Measurements from ENCODE around the gene FAM240A. TPM values are rescaled to one million over a fixed set of nuclear protein-coding genes. Genes with fewer than 3 reads are reported as not detected.
A peak's percentile ranks its signal among the peaks of the same experiment; 100 is the strongest.
"Not testable (repeated sequence)": the region's sequence is repeated elsewhere in the genome, so short reads cannot be mapped to it uniquely, and the experiment has no call there.

FAM240A gene
- total RNA-seq, 1 experiment from 2014 or later: not detected

DNA sequence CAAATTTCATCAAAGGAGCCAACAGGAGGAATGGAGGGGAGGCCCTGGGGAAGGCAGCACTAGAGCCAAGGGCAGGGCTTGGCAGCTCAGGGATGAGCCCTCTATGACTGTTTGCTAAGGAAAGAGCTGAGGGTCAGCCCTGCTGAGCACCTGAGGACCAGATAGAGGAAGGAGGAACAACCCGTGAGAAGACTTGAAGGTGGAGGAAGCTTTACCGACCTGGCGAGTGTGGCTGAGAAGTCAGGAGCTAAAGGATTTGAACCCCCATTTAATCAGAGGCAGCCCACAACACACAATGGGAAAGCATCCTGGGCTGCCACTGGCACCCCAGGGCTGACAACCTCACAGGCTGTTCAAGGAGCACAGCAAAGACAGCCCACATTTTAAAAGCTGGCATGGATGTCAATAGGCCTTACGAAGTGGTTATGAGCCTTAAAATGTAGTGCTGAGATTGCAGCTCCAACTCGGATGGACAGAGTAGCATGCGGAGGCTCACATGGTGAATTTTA, 25.5 kb upstream of the FAM240A start:
- intact Hi-C loops (cut with micrococcal nuclease; ENCODE audit: unreplicated experiment): loop anchor here (1.0 to 10.0 kb wide), 3 partner anchors 12 to 108 kb away; partner anchors contain the start of gene ALS2CL
- no peak for DNase-seq
- no TSS peak for BruUV-seq (replicated peaks)
- H3K27ac Mint-ChIP-seq (ENCODE audit: unreplicated experiment): peak overlapping the region; percentile 93
- peak overlapping the region; percentile 37 for H3K4me3 Mint-ChIP-seq (ENCODE audit: unreplicated experiment)
- ChIA-PET CTCF (interaction anchor here (1.3 to 1.9 kb wide), 3 partner anchors 13 to 98 kb away, joined by 6 to 12 read pairs (median 8); no protein-coding TSS in a partner anchor), POLR2A (interaction anchor here (1.5 kb wide), 2 partner anchors 13 to 28 kb away, joined by 9 to 12 read pairs; no protein-coding TSS in a partner anchor)
- peaks cover 16% of the 10 kb centered on the region for H3K4me1 Mint-ChIP-seq (ENCODE audit: low read depth, unreplicated experiment)
- TF ChIP-seq, protein P1, sequence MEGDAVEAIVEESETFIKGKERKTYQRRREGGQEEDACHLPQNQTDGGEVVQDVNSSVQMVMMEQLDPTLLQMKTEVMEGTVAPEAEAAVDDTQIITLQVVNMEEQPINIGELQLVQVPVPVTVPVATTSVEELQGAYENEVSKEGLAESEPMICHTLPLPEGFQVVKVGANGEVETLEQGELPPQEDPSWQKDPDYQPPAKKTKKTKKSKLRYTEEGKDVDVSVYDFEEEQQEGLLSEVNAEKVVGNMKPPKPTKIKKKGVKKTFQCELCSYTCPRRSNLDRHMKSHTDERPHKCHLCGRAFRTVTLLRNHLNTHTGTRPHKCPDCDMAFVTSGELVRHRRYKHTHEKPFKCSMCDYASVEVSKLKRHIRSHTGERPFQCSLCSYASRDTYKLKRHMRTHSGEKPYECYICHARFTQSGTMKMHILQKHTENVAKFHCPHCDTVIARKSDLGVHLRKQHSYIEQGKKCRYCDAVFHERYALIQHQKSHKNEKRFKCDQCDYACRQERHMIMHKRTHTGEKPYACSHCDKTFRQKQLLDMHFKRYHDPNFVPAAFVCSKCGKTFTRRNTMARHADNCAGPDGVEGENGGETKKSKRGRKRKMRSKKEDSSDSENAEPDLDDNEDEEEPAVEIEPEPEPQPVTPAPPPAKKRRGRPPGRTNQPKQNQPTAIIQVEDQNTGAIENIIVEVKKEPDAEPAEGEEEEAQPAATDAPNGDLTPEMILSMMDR (IDR thresholded peaks at IDR 0.05; ENCODE audit: insufficient read depth in 1 of 2, low read depth in 1 of 2, low read length in 1 of 2, severe bottlenecking in 1 of 2, unreplicated experiment in 1 of 2): no peak
- Histone ChIP-seq H3K27me3 (replicated peaks; ENCODE audit: control insufficient read depth, insufficient read depth, low read length) (no peaks in the 10 kb centered on the region), H3K4me1 (peaks cover 32% of the 10 kb centered on the region), H3K36me3 (ENCODE audit: control insufficient read depth, insufficient read depth, low read length) (no peaks in the 10 kb centered on the region), H3K9me3 (no peaks in the 10 kb centered on the region), H3K4me3 (ENCODE audit: low read depth, low read length) (no peak overlapping the region)
- peaks cover 10% of the 10 kb centered on the region for H3K9me3 Mint-ChIP-seq (ENCODE audit: unreplicated experiment)
- peaks cover 7% of the 10 kb centered on the region for H3K36me3 Mint-ChIP-seq (ENCODE audit: insufficient read depth, unreplicated experiment)
- no peaks in the 10 kb centered on the region for H3K27me3 Mint-ChIP-seq (ENCODE audit: insufficient read depth, unreplicated experiment)

DNA sequence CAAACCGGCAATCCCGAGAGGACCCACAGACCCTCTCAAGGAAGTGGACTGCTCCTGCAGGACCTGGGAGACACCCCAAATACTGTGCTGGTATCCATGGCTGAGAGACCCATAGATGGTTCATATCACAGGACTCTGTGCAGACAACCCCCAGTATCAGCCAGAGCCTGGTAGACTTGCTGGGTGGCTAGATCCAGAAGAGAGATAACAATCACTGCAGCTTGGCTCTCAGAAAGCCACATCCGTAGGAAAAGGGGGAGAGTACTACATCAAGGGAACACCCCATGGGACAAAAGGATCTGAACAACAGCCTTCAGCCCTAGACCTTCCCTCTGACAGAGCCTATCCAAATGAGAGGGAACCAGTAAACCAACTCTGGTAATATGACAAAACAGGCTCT, 25.1 kb upstream of the FAM240A start:
- CTCF ChIA-PET: interaction anchor here (1.9 kb wide), 1 partner anchor 99 kb away, joined by 8 read pairs; no protein-coding TSS in a partner anchor
- H3K9me3 Mint-ChIP-seq (ENCODE audit: unreplicated experiment); BruUV-seq (replicated peaks); H3K9me3 ChIP-seq; H3K36me3 ChIP-seq (ENCODE audit: control insufficient read depth, insufficient read depth, low read length); H3K27me3 ChIP-seq (replicated peaks; ENCODE audit: control insufficient read depth, insufficient read depth, low read length); H3K4me3 Mint-ChIP-seq (ENCODE audit: unreplicated experiment); H3K27me3 Mint-ChIP-seq (ENCODE audit: insufficient read depth, unreplicated experiment); POLR2A ChIA-PET; DNase-seq; H3K4me3 ChIP-seq (ENCODE audit: low read depth, low read length); H3K36me3 Mint-ChIP-seq (ENCODE audit: insufficient read depth, unreplicated experiment): not testable (repeated sequence)
- H3K27ac Mint-ChIP-seq (ENCODE audit: unreplicated experiment): peak overlapping the region; percentile 93
- H3K4me1 ChIP-seq: peaks cover 32% of the 10 kb centered on the region
- intact Hi-C loops (cut with micrococcal nuclease; ENCODE audit: unreplicated experiment): loop anchor here (10.0 kb wide), 1 partner anchor 108 kb away; the partner anchor contains the start of gene ALS2CL
- H3K4me1 Mint-ChIP-seq (ENCODE audit: low read depth, unreplicated experiment): peaks cover 16% of the 10 kb centered on the region

- Histone ChIP-seq H3K36me3 (ENCODE audit: control insufficient read depth, insufficient read depth, low read length) (no peaks in the 10 kb centered on the region), H3K27me3 (replicated peaks; ENCODE audit: control insufficient read depth, insufficient read depth, low read length) (no peaks in the 10 kb centered on the region), H3K4me3 (ENCODE audit: low read depth, low read length) (no peak overlapping the region), H3K4me1 (no peaks in the 10 kb centered on the region), H3K9me3 (no peaks in the 10 kb centered on the region)
- POLR2A ChIA-PET: no interaction called here
- Mint-ChIP-seq H3K9me3 (ENCODE audit: unreplicated experiment) (peaks cover 10% of the 10 kb centered on the region), H3K36me3 (ENCODE audit: insufficient read depth, unreplicated experiment) (no peaks in the 10 kb centered on the region), H3K4me1 (ENCODE audit: low read depth, unreplicated experiment) (no peaks in the 10 kb centered on the region), H3K27me3 (ENCODE audit: insufficient read depth, unreplicated experiment) (no peaks in the 10 kb centered on the region), H3K27ac (ENCODE audit: unreplicated experiment) (no peak overlapping the region), H3K4me3 (ENCODE audit: unreplicated experiment) (no peak overlapping the region)
- TF ChIP-seq, protein P1 (IDR thresholded peaks at IDR 0.05; ENCODE audit: insufficient read depth in 1 of 2, low read depth in 1 of 2, low read length in 1 of 2, severe bottlenecking in 1 of 2, unreplicated experiment in 1 of 2): no peak
- CTCF ChIA-PET: interaction anchor here (0.7 to 1.3 kb wide), 5 partner anchors 19 to 105 kb away, joined by 3 to 9 read pairs (median 5); no protein-coding TSS in a partner anchor
- peak in 1 of 2 experiments; percentile 38 for DNase-seq
- BruUV-seq (replicated peaks): no TSS peak
- intact Hi-C loops (cut with micrococcal nuclease; ENCODE audit: unreplicated experiment): loop anchor here (10.0 kb wide), 1 partner anchor 301 kb away; no protein-coding TSS in a partner anchor
These were observed 19.0 kb upstream of the FAM240A start for GRCh38 chr3:46593274-46593862.
